ENCODE results near the gene FRMD4A.

DNA sequence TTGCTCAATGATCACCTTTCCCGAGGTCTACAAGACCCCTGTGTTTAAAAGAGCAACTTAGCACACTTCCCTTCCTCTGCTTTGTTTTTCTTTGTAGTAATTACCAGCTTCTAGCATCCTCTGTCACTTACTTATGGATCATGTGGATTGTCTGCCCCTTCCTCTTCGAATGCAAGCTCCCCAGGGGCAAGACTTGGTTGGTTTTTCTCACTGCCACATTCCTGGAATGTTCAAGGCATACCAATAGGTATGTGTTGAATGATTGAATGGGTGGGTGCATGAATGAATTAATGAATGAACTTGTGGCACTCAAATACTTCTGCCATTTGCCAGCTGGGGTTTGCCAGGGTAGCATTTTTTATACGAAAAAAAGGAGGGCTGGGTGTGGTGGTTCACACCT, 450.0 kb downstream of the FRMD4A start:
- TF ChIP-seq, protein P1, sequence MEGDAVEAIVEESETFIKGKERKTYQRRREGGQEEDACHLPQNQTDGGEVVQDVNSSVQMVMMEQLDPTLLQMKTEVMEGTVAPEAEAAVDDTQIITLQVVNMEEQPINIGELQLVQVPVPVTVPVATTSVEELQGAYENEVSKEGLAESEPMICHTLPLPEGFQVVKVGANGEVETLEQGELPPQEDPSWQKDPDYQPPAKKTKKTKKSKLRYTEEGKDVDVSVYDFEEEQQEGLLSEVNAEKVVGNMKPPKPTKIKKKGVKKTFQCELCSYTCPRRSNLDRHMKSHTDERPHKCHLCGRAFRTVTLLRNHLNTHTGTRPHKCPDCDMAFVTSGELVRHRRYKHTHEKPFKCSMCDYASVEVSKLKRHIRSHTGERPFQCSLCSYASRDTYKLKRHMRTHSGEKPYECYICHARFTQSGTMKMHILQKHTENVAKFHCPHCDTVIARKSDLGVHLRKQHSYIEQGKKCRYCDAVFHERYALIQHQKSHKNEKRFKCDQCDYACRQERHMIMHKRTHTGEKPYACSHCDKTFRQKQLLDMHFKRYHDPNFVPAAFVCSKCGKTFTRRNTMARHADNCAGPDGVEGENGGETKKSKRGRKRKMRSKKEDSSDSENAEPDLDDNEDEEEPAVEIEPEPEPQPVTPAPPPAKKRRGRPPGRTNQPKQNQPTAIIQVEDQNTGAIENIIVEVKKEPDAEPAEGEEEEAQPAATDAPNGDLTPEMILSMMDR (optimal IDR thresholded peaks at IDR 0.05 in 1 of 3, IDR thresholded peaks at IDR 0.05 in 1 of 3, conservative IDR thresholded peaks at IDR 0.05 in 1 of 3; ENCODE audit: extremely low read depth in 1 of 3, insufficient read depth in 2 of 3, low read length in 3 of 3) = no peak
- no peak for TF ChIP-seq EZH2 (IDR thresholded peaks at IDR 0.05; ENCODE audit: low read length)
